AG04450 (cell line): ENCODE results near the gene SLC25A39. TPM values are rescaled to one million over a fixed set of nuclear protein-coding genes. Genes with fewer than 3 reads are reported as not detected.

Source experiments
- CTCF ChIA-PET: fragments of 300-600, 350-600 bp; formaldehyde crosslinking; extraction: SDS; loops from one replicate; lab custom pipeline; 2022; ENCODE audit warnings: antibody characterized with exemption, inconsistent platforms; lab: Charles Lee
- POLR2A ChIA-PET: fragments of 350-600 bp; formaldehyde crosslinking; extraction: SDS; loops from one replicate; lab custom pipeline; 2021; ENCODE audit warnings: antibody characterized with exemption, inconsistent platforms; lab: Yijun Ruan, JAX
- DNase-seq: peaks from one replicate; pipeline ENCODE4 v3.0.0-alpha.2; 2011; ENCODE audit warnings: low read depth, low spot score
- H3K27ac ChIP-seq: one replicate; pipeline ENCODE4 v1.5.1; 2012; ENCODE audit warnings: low read depth, low read length, control low read depth
- H3K27me3 ChIP-seq: one replicate; pipeline ENCODE4 v1.6.0; 2012; ENCODE audit warnings: low read length; ENCODE audit not compliant: control insufficient read depth, insufficient read depth
- H3K4me3 ChIP-seq: 2 replicates; pipeline ENCODE4 v1.5.1; 2011; ENCODE audit warnings: mild to moderate bottlenecking, low read depth, low read length, control low read depth
- H3K9me3 ChIP-seq: 2 replicates; pipeline ENCODE4 v1.5.1; 2012; ENCODE audit warnings: low read length; ENCODE audit not compliant: control insufficient read depth, insufficient read depth
- polyA plus RNA-seq: library from polyadenylated mRNA; depleted of rRNA; stranded (reverse); fragments of >200 nt; gene quantifications from 2 replicates; pipeline ENCODE4 v1.2.3, GENCODE V29; 2011
- TF ChIP-seq, protein P1 (sequence below): IDR thresholded peaks from 2 replicates; pipeline ENCODE4 v1.5.1; 2011; ENCODE audit warnings: low read depth, low read length, control low read depth, inconsistent platforms

The SLC25A39 gene
- polyA plus RNA-seq, 1 experiment = 32.1 TPM

DNA sequence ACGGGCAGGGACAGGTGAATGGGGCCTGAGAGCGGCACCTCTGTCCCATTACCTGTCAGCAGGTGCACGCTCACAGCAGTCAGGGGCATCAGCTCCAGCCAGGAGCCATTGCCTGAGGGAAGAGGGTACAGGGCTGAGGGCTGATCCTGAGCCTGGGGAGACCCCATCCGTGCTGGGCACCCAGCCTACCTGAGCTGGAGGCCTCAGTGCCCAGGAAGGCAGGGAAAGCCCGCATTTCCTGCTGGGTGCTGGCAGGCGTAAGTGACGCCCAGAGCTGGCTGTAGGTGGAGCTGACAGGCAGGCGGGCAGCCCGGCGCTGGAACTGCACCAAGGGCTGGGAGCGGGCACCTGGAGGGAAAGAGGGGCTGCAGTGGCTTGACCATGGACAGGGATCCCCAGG lies 31.6 kb upstream of the SLC25A39 start:
- H3K27me3 ChIP-seq = no peaks in the 10 kb centered on the region
- ChIA-PET CTCF (no interaction called here), POLR2A (no interaction called here)
- TF ChIP-seq, protein P1, sequence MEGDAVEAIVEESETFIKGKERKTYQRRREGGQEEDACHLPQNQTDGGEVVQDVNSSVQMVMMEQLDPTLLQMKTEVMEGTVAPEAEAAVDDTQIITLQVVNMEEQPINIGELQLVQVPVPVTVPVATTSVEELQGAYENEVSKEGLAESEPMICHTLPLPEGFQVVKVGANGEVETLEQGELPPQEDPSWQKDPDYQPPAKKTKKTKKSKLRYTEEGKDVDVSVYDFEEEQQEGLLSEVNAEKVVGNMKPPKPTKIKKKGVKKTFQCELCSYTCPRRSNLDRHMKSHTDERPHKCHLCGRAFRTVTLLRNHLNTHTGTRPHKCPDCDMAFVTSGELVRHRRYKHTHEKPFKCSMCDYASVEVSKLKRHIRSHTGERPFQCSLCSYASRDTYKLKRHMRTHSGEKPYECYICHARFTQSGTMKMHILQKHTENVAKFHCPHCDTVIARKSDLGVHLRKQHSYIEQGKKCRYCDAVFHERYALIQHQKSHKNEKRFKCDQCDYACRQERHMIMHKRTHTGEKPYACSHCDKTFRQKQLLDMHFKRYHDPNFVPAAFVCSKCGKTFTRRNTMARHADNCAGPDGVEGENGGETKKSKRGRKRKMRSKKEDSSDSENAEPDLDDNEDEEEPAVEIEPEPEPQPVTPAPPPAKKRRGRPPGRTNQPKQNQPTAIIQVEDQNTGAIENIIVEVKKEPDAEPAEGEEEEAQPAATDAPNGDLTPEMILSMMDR = no peak
- H3K4me3 ChIP-seq = no peak overlapping the region
- DNase-seq = no peak
- no peak overlapping the region for H3K27ac ChIP-seq
- H3K9me3 ChIP-seq = no peaks in the 10 kb centered on the region; the same call in 1 of the 2 replicates

DNA sequence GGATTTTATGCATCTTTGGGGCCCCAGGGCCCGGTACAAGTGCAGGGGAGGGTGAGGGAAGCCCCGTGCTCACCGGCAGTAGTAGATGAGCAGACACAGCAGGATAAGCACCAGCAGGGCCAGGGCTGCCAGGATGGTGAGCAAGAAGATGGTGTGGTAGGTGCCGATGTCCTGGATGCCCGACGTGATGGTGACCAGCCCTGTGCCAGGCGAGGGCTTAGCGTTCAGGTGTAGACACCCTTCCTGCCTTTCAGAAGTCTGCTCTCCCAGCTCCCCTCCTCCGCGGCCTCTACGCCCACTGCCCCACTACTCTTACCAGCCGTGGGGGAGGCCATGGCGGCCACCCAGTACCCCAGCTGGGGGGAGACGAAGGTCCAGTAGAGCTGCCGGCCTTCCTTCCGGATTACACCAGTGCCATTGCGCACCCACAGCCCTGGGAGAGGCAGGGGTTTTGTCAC lies 31.0 kb upstream of the SLC25A39 start:
- Histone ChIP-seq H3K27me3 (no peaks in the 10 kb centered on the region), H3K4me3 (no peak overlapping the region), H3K27ac (no peak overlapping the region), H3K9me3 (no peaks in the 10 kb centered on the region; the same call in 1 of the 2 replicates)
- POLR2A ChIA-PET = no interaction called here
- CTCF ChIA-PET = interaction anchor here (0.6 kb wide), 1 partner anchor 7 kb away, joined by 3 read pairs; no protein-coding TSS in a partner anchor
- TF ChIP-seq, protein P1 = no peak
- DNase-seq = no peak

DNA sequence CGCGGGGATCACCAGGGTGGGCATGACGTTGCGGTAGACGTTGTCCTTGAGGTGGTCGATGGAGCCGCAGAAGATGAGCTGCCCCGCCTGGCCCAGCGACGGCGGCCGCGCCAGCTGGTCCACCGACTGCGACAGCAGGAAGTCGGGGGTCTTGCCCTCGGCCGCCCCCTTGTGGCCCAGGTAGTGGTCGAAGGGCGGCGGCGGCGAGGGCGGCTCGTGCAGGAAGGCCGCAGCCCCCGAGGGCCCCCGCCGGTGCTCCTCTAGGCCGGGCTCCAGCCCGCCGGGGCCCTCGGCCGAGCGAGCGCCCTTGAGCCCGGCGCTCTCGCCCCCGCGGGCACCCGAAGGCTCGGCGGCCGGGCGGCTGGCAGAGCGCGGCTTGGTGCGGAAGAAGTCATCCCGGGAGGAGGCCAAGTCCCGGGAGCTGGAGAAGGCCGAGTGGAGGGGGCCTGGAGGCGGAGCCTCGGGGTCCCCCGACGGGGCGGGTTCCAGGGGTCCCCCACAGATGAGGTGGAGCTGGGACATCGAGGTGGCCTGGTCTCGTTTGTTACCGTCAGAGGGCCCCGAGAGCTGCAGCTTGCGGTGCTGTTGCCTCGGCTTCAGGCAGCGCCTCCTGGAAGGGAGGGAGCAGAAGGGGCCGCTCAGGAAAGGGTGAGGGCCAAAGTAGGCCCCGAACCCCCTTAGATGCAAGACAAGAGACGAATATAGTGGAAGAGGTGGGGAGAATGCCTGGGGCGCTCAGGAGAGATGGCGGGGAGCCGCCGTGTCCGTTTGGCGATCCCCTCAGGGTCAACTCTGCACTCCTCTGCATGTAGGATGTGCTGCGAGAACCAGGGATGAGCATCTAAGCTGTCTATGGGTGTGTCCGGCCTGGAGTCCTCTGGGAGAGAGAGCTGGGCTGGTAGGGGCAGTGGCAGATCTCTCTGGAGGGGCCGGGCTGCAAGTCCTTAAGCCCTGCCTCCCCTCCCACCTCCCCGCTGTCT lies 30.2 kb upstream of the SLC25A39 start:
- no peaks in the 10 kb centered on the region for H3K27me3 ChIP-seq
- CTCF ChIA-PET = interaction anchor here (0.6 kb wide), 1 partner anchor 8 kb away, joined by 3 read pairs; no protein-coding TSS in a partner anchor
- H3K4me3 ChIP-seq = no peak overlapping the region
- POLR2A ChIA-PET = interaction anchor here (0.6 kb wide), 1 partner anchor 13 kb away, joined by 3 read pairs; no protein-coding TSS in a partner anchor
- H3K27ac ChIP-seq = no peak overlapping the region
- TF ChIP-seq, protein P1 = no peak
- DNase-seq = no peak
- H3K9me3 ChIP-seq = no peaks in the 10 kb centered on the region; the same call in 1 of the 2 replicates

DNA sequence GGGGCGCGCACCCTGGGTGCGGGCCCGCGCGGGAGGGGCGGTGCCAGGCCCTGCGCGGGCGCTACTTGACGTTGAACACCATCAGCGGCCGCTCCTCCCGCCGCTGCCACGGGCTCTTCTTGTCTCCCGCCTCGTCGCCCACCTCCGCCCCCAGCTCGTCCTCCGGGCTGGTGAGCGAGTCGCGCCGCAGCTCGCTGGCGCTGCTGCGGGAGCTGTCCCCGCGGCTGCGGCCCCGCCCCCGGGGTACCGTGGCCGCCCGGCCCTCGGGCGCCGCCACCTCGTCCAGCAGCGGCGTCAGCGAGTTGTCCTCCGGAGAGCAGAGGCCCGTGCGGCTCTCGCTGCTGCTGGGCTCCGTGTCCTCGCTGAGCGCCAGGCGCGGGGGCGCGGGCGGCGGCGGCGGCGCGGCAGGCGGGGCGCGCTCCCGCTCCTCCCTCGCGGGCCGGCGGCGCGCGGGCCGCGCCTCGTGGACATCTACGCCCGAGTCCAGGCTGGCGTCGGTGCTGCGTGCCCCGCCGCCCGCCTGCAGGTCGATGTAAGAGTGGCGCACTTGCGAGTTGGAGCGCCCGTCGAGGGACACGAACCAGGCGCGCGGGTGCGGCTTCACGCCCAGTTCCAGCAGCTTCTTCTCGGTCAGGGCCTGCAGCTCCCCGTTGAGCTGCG lies 29.2 kb upstream of the SLC25A39 start:
- no peak overlapping the region for H3K27ac ChIP-seq
- no peaks in the 10 kb centered on the region; the same call in 1 of the 2 replicates for H3K9me3 ChIP-seq
- TF ChIP-seq, protein P1 = no peak
- DNase-seq = no peak
- H3K4me3 ChIP-seq = no peak overlapping the region
- no peaks in the 10 kb centered on the region for H3K27me3 ChIP-seq
- ChIA-PET CTCF (interaction anchor here (1.0 to 1.3 kb wide), 2 partner anchors 8 to 144 kb away, joined by 3 to 5 read pairs; no protein-coding TSS in a partner anchor), POLR2A (no interaction called here)
